DOHH2 (cell line): Measurements from ENCODE around the gene FAM83C.
"Not testable (repeated sequence)": the region's sequence is repeated elsewhere in the genome, so short reads cannot be mapped to it uniquely, and the experiment has no call there.

ENCODE experiments used
- H3F3A ChIP-seq: fragments of 200-600 bp; sonication (generic), shearing (Covaris generic); 2 replicates; pipeline ENCODE4 v1.6.0; 2016; ENCODE audit warnings: antibody characterized with exemption, mild to moderate bottlenecking; ENCODE audit not compliant: control insufficient read depth, insufficient read depth
- H3K27ac ChIP-seq: fragments of 200-600 bp; sonication (generic); 2 replicates; pipeline ENCODE4 v1.5.1; 2014; ENCODE audit warnings: low read depth, mild to moderate bottlenecking, low read length, moderate library complexity
- H3K27me3 ChIP-seq: fragments of 200-600 bp; sonication (generic); 2 replicates; pipeline ENCODE4 v1.6.1; 2014; ENCODE audit warnings: mild to moderate bottlenecking, low read length, mixed read lengths; ENCODE audit not compliant: control insufficient read depth
- H3K36me3 ChIP-seq: fragments of 200-600 bp; sonication (generic); 2 replicates; pipeline ENCODE4 v1.6.1; 2014; ENCODE audit warnings: mild to moderate bottlenecking, low read length, moderate library complexity, mixed read lengths; ENCODE audit not compliant: control insufficient read depth
- H3K4me1 ChIP-seq: fragments of 200-600 bp; sonication (generic); 2 replicates; pipeline ENCODE4 v1.6.1; 2014; ENCODE audit warnings: mild to moderate bottlenecking, low read length, mixed read lengths; ENCODE audit not compliant: control insufficient read depth
- H3K4me2 ChIP-seq: fragments of 200-600 bp; sonication (generic); 2 replicates; pipeline ENCODE4 v1.6.0; 2014; ENCODE audit warnings: mild to moderate bottlenecking, low read length, moderate library complexity
- H3K4me3 ChIP-seq: fragments of 200-600 bp; sonication (generic); 2 replicates; pipeline ENCODE4 v1.5.1; 2014; ENCODE audit warnings: mild to moderate bottlenecking, low read length, mixed read lengths
- H3K79me2 ChIP-seq: fragments of 200-600 bp; sonication (generic); 2 replicates; pipeline ENCODE4 v1.6.1; 2014; ENCODE audit warnings: mild to moderate bottlenecking, low read length, mixed read lengths; ENCODE audit not compliant: control insufficient read depth
- H3K9me2 ChIP-seq: fragments of 200-600 bp; sonication (generic); replicated peaks from 2 replicates; pipeline ENCODE4 v1.6.1; 2014; ENCODE audit warnings: mild to moderate bottlenecking, low read length, mixed read lengths; ENCODE audit not compliant: control insufficient read depth
- H3K9me3 ChIP-seq: fragments of 200-600 bp; sonication (generic); 2 replicates; pipeline ENCODE4 v1.6.1; 2014; ENCODE audit warnings: antibody characterized with exemption, low read length, mixed read lengths; ENCODE audit not compliant: control insufficient read depth, insufficient read depth
- H4K20me1 ChIP-seq: fragments of 200-600 bp; sonication (generic); 2 replicates; pipeline ENCODE4 v1.6.0; 2014; ENCODE audit warnings: low read depth, mild to moderate bottlenecking, antibody characterized with exemption, low read length, moderate library complexity; ENCODE audit not compliant: control insufficient read depth, insufficient read depth
- CTCF ChIP-seq: fragments of 200-600 bp; sonication (generic); IDR thresholded peaks from one replicate; pipeline ENCODE4 v1.5.1; 2014; ENCODE audit warnings: antibody characterized with exemption, mild to moderate bottlenecking, low read depth, low read length; ENCODE audit not compliant: poor library complexity, severe bottlenecking
- EZH2phosphoT487 ChIP-seq: fragments of 200-600 bp; sonication (generic); IDR thresholded peaks from 2 replicates; pipeline ENCODE4 v1.6.1; 2017; ENCODE audit warnings: borderline replicate concordance, mild to moderate bottlenecking, antibody characterized with exemption, low read length, moderate library complexity, mixed read lengths

FAM83C gene

GRCh38 chr20:35318502-35319157 is 26.4 kb upstream of the FAM83C start:
- Histone ChIP-seq H3K36me3 (peaks cover 8% of the 10 kb centered on the region), H3K79me2 (no peaks in the 10 kb centered on the region), H3K9me2 (no peaks in the 10 kb centered on the region), H3K27me3 (no peaks in the 10 kb centered on the region), H3K4me3 (no peak overlapping the region), H3F3A (no peaks in the 10 kb centered on the region), H3K4me1 (no peaks in the 10 kb centered on the region), H4K20me1 (no peaks in the 10 kb centered on the region), H3K4me2 (no peak overlapping the region), H3K27ac (no peak overlapping the region), H3K9me3 (no peaks in the 10 kb centered on the region)
- TF ChIP-seq CTCF (no peak), EZH2phosphoT487 (no peak)

- peaks cover 8% of the 10 kb centered on the region for H3K36me3 ChIP-seq
- no peak overlapping the region for H3K27ac ChIP-seq
- H4K20me1 ChIP-seq = no peaks in the 10 kb centered on the region
- no peaks in the 10 kb centered on the region for H3K27me3 ChIP-seq
- H3K79me2 ChIP-seq = no peaks in the 10 kb centered on the region
- no peaks in the 10 kb centered on the region for H3F3A ChIP-seq
- H3K9me3 ChIP-seq = no peaks in the 10 kb centered on the region
- no peaks in the 10 kb centered on the region for H3K4me1 ChIP-seq
- TF ChIP-seq EZH2phosphoT487 = no peak
- no peak for TF ChIP-seq CTCF
- no peak overlapping the region for H3K4me2 ChIP-seq
- H3K4me3 ChIP-seq = no peak overlapping the region
- H3K9me2 ChIP-seq = no peaks in the 10 kb centered on the region
Measured at GRCh38 chr20:35317416-35318210, 25.4 kb upstream of the FAM83C start.

- Histone ChIP-seq H3K4me2 (no peak overlapping the region), H3K79me2 (no peaks in the 10 kb centered on the region), H4K20me1 (no peaks in the 10 kb centered on the region), H3K4me3 (no peak overlapping the region), H3K4me1 (no peaks in the 10 kb centered on the region), H3K27ac (no peak overlapping the region), H3K9me2 (no peaks in the 10 kb centered on the region), H3F3A (no peaks in the 10 kb centered on the region), H3K9me3 (no peaks in the 10 kb centered on the region), H3K36me3 (peaks cover 12% of the 10 kb centered on the region), H3K27me3 (no peaks in the 10 kb centered on the region)
- TF ChIP-seq CTCF = no peak
Measured at GRCh38 chr20:35316086-35316485, 23.9 kb upstream of the FAM83C start.

- H3K36me3 ChIP-seq = peaks cover 12% of the 10 kb centered on the region
- not testable (repeated sequence) for H3K4me1 ChIP-seq, H3K27me3 ChIP-seq, H4K20me1 ChIP-seq, H3K4me3 ChIP-seq, H3K4me2 ChIP-seq, H3K9me2 ChIP-seq, H3K9me3 ChIP-seq, H3F3A ChIP-seq, H3K79me2 ChIP-seq, H3K27ac ChIP-seq
Measured at GRCh38 chr20:35315632-35316020, 23.4 kb upstream of the FAM83C start.
